Large intestine (tissue), 3 donors: Measurements from ENCODE around the gene PKNOX1. TPM values are rescaled to one million over a fixed set of nuclear protein-coding genes. Genes with fewer than 3 reads are reported as not detected.

Experiments
- DNase-seq, 2 donors: peaks; one replicate each; pipeline versions ENCODE4 v3.0.0 to v3.0.0-alpha.2; 2013
- H3K27ac ChIP-seq: one replicate; pipeline ENCODE4 v1.5.1; 2013; ENCODE audit warnings: low read length
- H3K27me3 ChIP-seq: 2 replicates; pipeline ENCODE4 v1.6.1; 2013; ENCODE audit warnings: low read length; ENCODE audit not compliant: control insufficient read depth, insufficient read depth
- H3K36me3 ChIP-seq: 2 replicates; pipeline ENCODE4 v1.6.1; 2013; ENCODE audit warnings: low read length; ENCODE audit not compliant: control insufficient read depth, insufficient read depth
- H3K4me1 ChIP-seq: one replicate; pipeline ENCODE4 v1.6.1; 2013; ENCODE audit warnings: low read length; ENCODE audit not compliant: control insufficient read depth, insufficient read depth
- H3K4me3 ChIP-seq: one replicate; pipeline ENCODE4 v1.5.1; 2013; ENCODE audit warnings: low read length
- H3K9me3 ChIP-seq: one replicate; pipeline ENCODE4 v1.6.1; 2013; ENCODE audit warnings: mild to moderate bottlenecking, low read depth, low read length, moderate library complexity; ENCODE audit not compliant: control insufficient read depth
- WGBS: methylation state at CpG from one replicate; pipeline ENCODE4 v1.1.5; 2013; ENCODE audit warnings: low lambda C conversion rate; ENCODE audit not compliant: insufficient coverage; 5-methylcytosine and 5-hydroxymethylcytosine counted together
- polyA plus RNA-seq: library from polyadenylated mRNA; unstranded; fragments of 120-200 nt; gene quantifications from one replicate; pipeline ENCODE4 v1.2.1, GENCODE V29; 2013

PKNOX1 gene
- polyA plus RNA-seq, 1 donor = 12.0 TPM

DNA sequence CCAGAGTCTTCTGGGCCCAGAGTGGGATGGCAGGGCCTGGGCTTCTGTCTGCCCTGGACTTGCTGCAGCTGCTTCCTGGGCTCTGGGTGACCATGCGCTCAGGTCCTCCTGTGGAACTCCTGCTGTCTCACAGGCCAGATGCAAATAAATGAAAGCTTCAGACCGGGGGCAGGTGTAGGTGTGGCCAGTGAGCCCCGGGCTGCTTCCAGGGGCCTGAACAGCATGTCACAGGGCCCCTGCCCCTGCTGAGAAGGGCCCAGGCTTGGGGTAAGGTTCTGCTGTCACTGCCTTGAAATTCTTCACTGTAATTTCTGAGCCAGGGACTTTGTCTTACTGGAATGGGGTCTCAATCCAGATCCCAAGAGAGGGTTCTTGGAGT is 2.5 kb upstream of the PKNOX1 start:
- WGBS = no CpG with 5 or more reads among the region's 3 CpGs
- H3K9me3 ChIP-seq = no peaks in the 10 kb centered on the region
- DNase-seq = peak in 1 of 2 donors; percentile 17
- H3K4me3 ChIP-seq = no peak overlapping the region
- H3K27me3 ChIP-seq = no peaks in the 10 kb centered on the region
- peak overlapping the region; percentile 21 for H3K27ac ChIP-seq
- peaks cover 12% of the 10 kb centered on the region for H3K4me1 ChIP-seq
- no peaks in the 10 kb centered on the region for H3K36me3 ChIP-seq

DNA sequence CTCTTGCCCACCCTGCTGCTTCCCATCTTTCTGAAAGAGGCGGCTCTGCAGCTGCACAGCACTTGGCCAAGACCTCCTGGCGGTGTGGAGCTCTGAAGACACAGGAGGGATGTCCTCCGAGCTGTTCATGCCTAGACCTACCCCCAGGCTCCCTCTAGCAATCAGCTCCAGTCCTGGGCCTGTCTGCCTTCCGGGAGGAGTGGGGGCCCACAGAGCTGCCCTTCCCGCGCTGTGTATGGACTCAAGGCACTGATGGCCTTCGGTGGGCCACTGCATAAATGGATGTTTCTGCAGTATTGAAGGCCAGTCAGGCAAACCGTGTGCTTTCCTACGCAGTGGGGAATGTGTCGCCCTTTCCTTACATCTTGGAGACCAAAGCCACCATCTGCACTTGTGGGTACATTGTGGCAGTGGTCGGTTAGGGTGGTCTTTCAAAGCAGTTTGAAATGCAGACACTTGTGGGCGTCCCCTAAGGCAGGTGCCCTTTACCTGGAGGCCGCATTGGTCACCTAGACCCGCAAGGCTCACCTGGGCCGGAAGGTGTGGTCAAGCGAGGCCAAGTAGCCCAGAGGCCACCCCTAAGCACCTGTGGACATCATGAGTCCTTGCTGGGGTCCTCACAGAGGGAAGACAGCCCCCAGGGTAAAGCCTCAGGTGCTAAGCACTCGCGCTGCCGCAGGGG is 912 bp upstream of the PKNOX1 start:
- no CpG with 5 or more reads among the region's 19 CpGs for WGBS
- H3K4me3 ChIP-seq = peak overlapping the region; percentile 61
- no peaks in the 10 kb centered on the region for H3K27me3 ChIP-seq
- peaks cover 12% of the 10 kb centered on the region for H3K4me1 ChIP-seq
- H3K36me3 ChIP-seq = peaks cover 6% of the 10 kb centered on the region
- H3K27ac ChIP-seq = peak overlapping the region; percentile 78
- DNase-seq = no peak
- H3K9me3 ChIP-seq = peaks cover 4% of the 10 kb centered on the region

DNA sequence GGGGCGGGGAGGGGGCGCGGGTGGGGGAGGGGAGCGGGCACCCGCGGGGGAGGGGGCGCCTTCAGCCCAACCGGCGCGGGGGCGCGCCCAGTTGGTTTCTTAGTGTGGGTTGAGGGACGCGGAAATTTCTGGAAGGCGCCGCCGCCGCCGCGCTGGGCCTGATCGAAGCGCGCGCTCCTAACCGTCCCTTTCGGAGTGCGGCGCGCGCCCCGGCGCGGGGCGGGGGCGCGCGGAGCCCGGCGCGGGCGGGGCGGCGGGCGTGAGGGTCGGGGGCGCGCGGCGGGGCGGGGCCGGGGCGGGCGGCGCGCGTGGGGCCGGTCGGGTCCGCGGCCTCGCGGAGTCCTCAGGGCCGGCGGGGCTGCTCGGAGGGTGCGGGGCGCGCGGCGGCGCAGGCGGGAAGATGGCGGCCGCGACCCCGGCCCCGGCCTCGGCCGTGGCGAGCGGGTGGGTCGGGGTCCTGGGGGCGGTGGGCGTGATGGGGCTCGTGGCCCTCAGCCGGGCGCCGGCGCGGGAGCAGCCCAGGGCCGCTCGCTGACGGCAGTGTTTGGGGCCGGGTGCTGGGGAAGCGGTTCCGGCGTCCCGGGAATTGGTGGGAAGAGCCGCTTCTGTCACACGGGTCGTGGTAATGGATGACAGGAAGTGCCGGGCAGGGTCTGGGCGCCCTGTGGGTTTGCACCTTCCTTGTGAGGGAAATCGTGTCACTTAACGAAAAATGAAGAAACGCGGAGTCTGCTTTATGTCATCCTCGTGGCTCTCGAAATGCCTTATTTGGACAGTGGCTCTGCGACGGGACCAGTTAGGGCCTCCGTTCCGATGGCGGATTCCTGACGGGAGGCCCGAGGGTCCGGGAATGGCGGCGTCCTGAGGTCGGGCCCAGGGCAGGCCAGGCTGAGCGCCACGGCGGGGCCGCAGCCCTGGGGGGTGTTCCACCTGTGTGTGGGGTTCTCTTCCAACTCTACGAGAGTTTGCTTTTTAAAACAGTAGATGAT is 764 bp downstream of the PKNOX1 start:
- DNase-seq = peak; percentile 43 to 67
- WGBS = no CpG with 5 or more reads among the region's 125 CpGs
- Histone ChIP-seq H3K36me3 (peaks cover 6% of the 10 kb centered on the region), H3K4me3 (peak overlapping the region; percentile 82), H3K4me1 (peaks cover 12% of the 10 kb centered on the region), H3K9me3 (peaks cover 4% of the 10 kb centered on the region), H3K27me3 (no peaks in the 10 kb centered on the region), H3K27ac (peak overlapping the region; percentile 94)

DNA sequence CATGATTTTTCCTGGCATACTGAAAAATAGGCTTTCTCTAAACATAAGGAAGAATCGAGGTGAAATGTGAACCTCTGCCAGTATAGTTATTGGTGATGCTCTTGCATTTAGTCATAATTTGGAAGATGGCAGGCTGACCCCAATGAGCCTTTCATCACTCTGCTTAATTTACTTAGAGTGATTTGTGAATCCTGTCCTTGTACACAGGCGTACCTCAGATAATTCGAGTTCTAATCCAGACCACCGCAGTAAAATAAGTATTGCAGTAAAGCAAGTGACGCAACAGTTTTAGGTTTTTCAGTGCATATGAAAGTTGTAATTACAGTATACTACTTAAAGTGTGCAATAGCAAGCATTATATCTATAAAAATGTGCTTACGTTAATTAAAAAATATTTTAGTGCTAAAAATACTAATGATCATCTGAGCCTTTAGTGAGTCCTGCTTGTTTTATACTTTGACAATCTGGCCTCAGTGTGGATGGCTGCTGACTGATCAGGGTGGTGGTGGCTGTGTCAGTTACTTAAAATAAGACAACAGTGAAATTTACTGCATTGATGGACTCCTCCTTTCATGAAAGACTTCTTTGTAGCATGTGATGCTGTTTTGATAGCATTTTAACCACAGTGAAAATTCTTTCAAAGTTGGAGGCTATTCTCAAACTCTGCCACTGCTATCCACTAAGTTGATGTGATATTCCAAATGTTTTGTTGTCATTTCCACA is 1.7 kb downstream of the PKNOX1 start:
- Histone ChIP-seq H3K4me3 (peak overlapping the region; percentile 82), H3K27ac (peak overlapping the region; percentile 94), H3K9me3 (peaks cover 4% of the 10 kb centered on the region), H3K36me3 (peaks cover 6% of the 10 kb centered on the region), H3K4me1 (peaks cover 12% of the 10 kb centered on the region), H3K27me3 (no peaks in the 10 kb centered on the region)
- WGBS = 66% methylated on average over 4 of the region's 6 CpGs
- DNase-seq = no peak

GRCh38 chr21:42980312-42981213 is 6.2 kb downstream of the PKNOX1 start:
- no CpG with 5 or more reads among the region's 10 CpGs for whole genome bisulfite sequencing
- Histone ChIP-seq H3K4me3 (no peak overlapping the region), H3K36me3 (peaks cover 6% of the 10 kb centered on the region), H3K4me1 (no peaks in the 10 kb centered on the region), H3K27me3 (no peaks in the 10 kb centered on the region), H3K27ac (no peak overlapping the region), H3K9me3 (peaks cover 4% of the 10 kb centered on the region)
- DNase-seq = no peak

- Histone ChIP-seq H3K4me3 (no peak overlapping the region), H3K9me3 (peaks cover 4% of the 10 kb centered on the region), H3K4me1 (no peaks in the 10 kb centered on the region), H3K36me3 (peaks cover 6% of the 10 kb centered on the region), H3K27me3 (no peaks in the 10 kb centered on the region), H3K27ac (no peak overlapping the region)
- no CpG with 5 or more reads among the region's 5 CpGs for WGBS
- no peak for DNase-seq
Measured at GRCh38 chr21:42981214-42981523, 6.8 kb downstream of the PKNOX1 start.

DNA sequence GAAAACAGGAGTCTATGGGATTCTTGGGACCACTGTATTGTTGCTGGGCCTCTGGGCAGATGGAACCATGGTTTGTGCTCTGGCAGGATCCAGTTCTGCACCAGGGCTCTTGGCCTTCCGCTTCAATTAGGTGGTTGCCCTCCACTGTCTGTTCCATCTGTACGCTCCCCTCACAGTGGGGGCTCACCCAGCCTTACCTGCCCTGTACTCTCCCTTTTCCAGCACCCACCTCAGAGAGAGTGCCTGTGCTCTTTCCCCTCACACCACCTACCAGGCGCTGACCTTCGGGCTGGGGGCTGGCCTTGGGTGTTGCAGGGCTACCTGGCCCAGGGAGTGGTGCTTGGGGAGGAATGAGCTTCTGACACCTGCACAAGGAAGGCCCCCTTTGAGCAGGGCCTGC is 7.5 kb downstream of the PKNOX1 start:
- no peaks in the 10 kb centered on the region for H3K27me3 ChIP-seq
- DNase-seq = no peak
- H3K4me3 ChIP-seq = no peak overlapping the region
- peaks cover 6% of the 10 kb centered on the region for H3K36me3 ChIP-seq
- WGBS = no CpG with 5 or more reads among the region's 4 CpGs
- peaks cover 4% of the 10 kb centered on the region for H3K9me3 ChIP-seq
- no peak overlapping the region for H3K27ac ChIP-seq
- H3K4me1 ChIP-seq = no peaks in the 10 kb centered on the region

DNA sequence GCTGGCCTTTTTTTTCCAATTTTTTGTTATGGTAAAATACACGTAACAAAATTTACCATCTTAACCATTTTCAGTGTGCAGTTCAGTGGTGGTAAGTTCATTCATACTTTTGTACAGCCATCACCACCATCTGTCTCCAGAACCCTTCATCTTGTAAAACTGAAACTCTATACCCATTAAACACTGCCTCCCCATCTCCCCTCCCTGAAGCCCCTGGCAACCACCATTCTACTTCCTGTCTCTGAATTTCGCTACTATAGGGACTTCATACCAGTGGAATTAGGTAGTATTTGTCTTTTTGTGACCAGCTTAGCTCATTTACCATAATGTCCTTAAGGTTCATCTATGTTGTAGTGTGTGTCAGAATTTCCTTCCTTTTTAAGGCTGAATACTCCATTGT is 8.7 kb downstream of the PKNOX1 start:
- no peaks in the 10 kb centered on the region for H3K9me3 ChIP-seq
- H3K27ac ChIP-seq = no peak overlapping the region
- no peaks in the 10 kb centered on the region for H3K4me1 ChIP-seq
- no peaks in the 10 kb centered on the region for H3K36me3 ChIP-seq
- no peak for DNase-seq
- no peaks in the 10 kb centered on the region for H3K27me3 ChIP-seq
- WGBS = 100% methylated on average over 2 of the region's 2 CpGs
- H3K4me3 ChIP-seq = no peak overlapping the region

GRCh38 chr21:42983869-42984268 is 9.5 kb downstream of the PKNOX1 start:
- Histone ChIP-seq H3K27ac (no peak overlapping the region), H3K9me3 (no peaks in the 10 kb centered on the region), H3K36me3 (no peaks in the 10 kb centered on the region), H3K4me3 (no peak overlapping the region), H3K4me1 (no peaks in the 10 kb centered on the region), H3K27me3 (no peaks in the 10 kb centered on the region)
- no peak for DNase-seq
- no CpG with 5 or more reads among the region's 5 CpGs for WGBS
